Lower lobe of right lung (tissue), 2 donors: ENCODE measurements around the gene RRBP1. TPM values are rescaled to one million over a fixed set of nuclear protein-coding genes. Genes with fewer than 3 reads are reported as not detected.

Source experiments
- ATAC-seq, 2 donors: fragments of 200-7000 bp; cut with Tn5 transposase; one replicate each; pipeline ENCODE4 v1.9.1; 2020 to 2022; ENCODE audit warnings: mild to moderate bottlenecking in 2 of 2, moderate library complexity in 2 of 2
- DNase-seq: peaks from one replicate; pipeline ENCODE4 v3.0.0-alpha.2; 2020
- H3K27ac ChIP-seq: fragments of 200-600 bp; one replicate; pipeline ENCODE4 v1.8.0; 2022
- H3K27me3 ChIP-seq: fragments of 200-600 bp; one replicate; pipeline ENCODE4 v1.8.0; 2022; ENCODE audit warnings: low read depth
- H3K36me3 ChIP-seq: fragments of 200-600 bp; one replicate; pipeline ENCODE4 v1.8.0; 2022; ENCODE audit warnings: mild to moderate bottlenecking
- H3K4me1 ChIP-seq: fragments of 200-600 bp; one replicate; pipeline ENCODE4 v1.8.0; 2022
- H3K4me3 ChIP-seq: fragments of 200-600 bp; one replicate; pipeline ENCODE4 v1.8.0; 2022; ENCODE audit warnings: mild to moderate bottlenecking
- H3K9me3 ChIP-seq: fragments of 200-600 bp; one replicate; pipeline ENCODE4 v1.8.0; 2022
- CTCF ChIP-seq: fragments of 200-600 bp; IDR thresholded peaks from one replicate; pipeline ENCODE4 v1.8.0; 2022; ENCODE audit warnings: antibody characterized with exemption, mild to moderate bottlenecking
- intact Hi-C: fragments of 100-400 bp; cut with DNase I; formaldehyde crosslinking; loops from one replicate; pipeline ENCODE4 v1.11.0; 2022
- total RNA-seq: library from RNA; stranded (reverse); fragmentation: NEBNext Ultra II Directional; extraction: Animal tissue kit (Norgen Biotek cat#: 25700); gene quantifications from one replicate; pipeline ENCODE4 v1.2.1, GENCODE V29; 2021
- donor health status: DM: no; HTN: yes; CAD: no; lungs with severe emphysema.

RRBP1 gene
- total RNA-seq, 1 donor from 2014 or later, result 138 TPM

- Histone ChIP-seq H3K27ac (no peak overlapping the region), H3K4me3 (no peak overlapping the region), H3K9me3 (no peaks in the 10 kb centered on the region), H3K36me3 (no peaks in the 10 kb centered on the region), H3K27me3 (no peaks in the 10 kb centered on the region), H3K4me1 (peaks cover 22% of the 10 kb centered on the region)
- intact Hi-C loops, result no loop called here
- no peak for DNase-seq
- no peak for ATAC-seq
- no peak for TF ChIP-seq CTCF
Observed at GRCh38 chr20:17565169-17565845, 116.7 kb downstream of the RRBP1 start.

Other genes starting within 250 kb of the RRBP1 start
- 2.4 TPM for gene BFSP1, start 150.9 kb downstream of the RRBP1 start, total RNA-seq
- 347 TPM for gene DSTN, start 112.2 kb downstream of the RRBP1 start, total RNA-seq
- not detected for gene BANF2, start 17.7 kb upstream of the RRBP1 start, total RNA-seq